Cardiac muscle cell (in vitro differentiated cells and primary cell): ENCODE data around the gene CCDC89. TPM values are rescaled to one million over a fixed set of nuclear protein-coding genes. Genes with fewer than 3 reads are reported as not detected.

Experiments used
- DNase-seq, 2 donors: peaks; one replicate each; pipeline versions ENCODE4 v3.0.0 to v3.0.0-alpha.2; 2010 to 2017; ENCODE audit warnings: low read depth in 1 of 2, low spot score in 1 of 2
- H3K27ac ChIP-seq: fragments of 200-600 bp; sonication (generic); 2 replicates; pipeline ENCODE4 v1.5.1; 2016
- H3K27me3 ChIP-seq: fragments of 200-600 bp; sonication (generic); 2 replicates; pipeline ENCODE4 v1.6.0; 2016; ENCODE audit warnings: control low read depth
- H3K36me3 ChIP-seq: fragments of 200-600 bp; sonication (generic); 2 replicates; pipeline ENCODE4 v1.5.1; 2016; ENCODE audit warnings: control low read depth
- H3K4me1 ChIP-seq: fragments of 200-600 bp; sonication (generic); 2 replicates; pipeline ENCODE4 v1.8.1; 2017; ENCODE audit warnings: low read depth, mild to moderate bottlenecking, mixed run types
- H3K4me3 ChIP-seq: fragments of 200-600 bp; sonication (generic); 2 replicates; pipeline ENCODE4 v1.5.1; 2016; ENCODE audit warnings: mild to moderate bottlenecking
- H3K9me3 ChIP-seq: fragments of 200-600 bp; sonication (generic); 2 replicates; pipeline ENCODE4 v1.5.1; 2017; ENCODE audit warnings: low read depth, mild to moderate bottlenecking, control low read depth
- polyA plus RNA-seq: library from polyadenylated mRNA; unstranded; fragments of >200 nt; fragmentation: Nextera tagmentation; extraction: Ambion mirVana; gene quantifications from 2 replicates; pipeline ENCODE4 v1.2.1, GENCODE V29; 2016
- total RNA-seq: library from RNA; depleted of rRNA; stranded (reverse); fragments of >200 nt; gene quantifications from 2 replicates; pipeline ENCODE4 v1.2.3, GENCODE V29; 2016
- TF ChIP-seq, protein P1 (sequence below): IDR thresholded peaks from 2 replicates; pipeline ENCODE4 v1.5.1; 2012; ENCODE audit warnings: low read depth, mild to moderate bottlenecking, low read length

The CCDC89 gene
- 0.21 and 0.45 TPM in 2 replicates for total RNA-seq
- polyA plus RNA-seq = 1.1 TPM in 1 of 2 replicates, not detected in the other

GRCh38 chr11:85685820-85686459, at the start of gene CCDC89:
TSS of gene CCDC89 (minus strand) at chr11:85686195. CDS start at chr11:85686130, 65 bp downstream.
- Histone ChIP-seq H3K4me3 (no peak within 1 kb of the TSS), H3K9me3 (no peaks in the 10 kb centered on the region), H3K36me3 (no peaks in the 10 kb centered on the region), H3K4me1 (peaks cover 17% of the 10 kb centered on the region), H3K27me3 (no peaks in the 10 kb centered on the region), H3K27ac (peak within 1 kb of the TSS; percentile 66)
- peak; percentile 37 to 99 for DNase-seq
- TF ChIP-seq, protein P1, sequence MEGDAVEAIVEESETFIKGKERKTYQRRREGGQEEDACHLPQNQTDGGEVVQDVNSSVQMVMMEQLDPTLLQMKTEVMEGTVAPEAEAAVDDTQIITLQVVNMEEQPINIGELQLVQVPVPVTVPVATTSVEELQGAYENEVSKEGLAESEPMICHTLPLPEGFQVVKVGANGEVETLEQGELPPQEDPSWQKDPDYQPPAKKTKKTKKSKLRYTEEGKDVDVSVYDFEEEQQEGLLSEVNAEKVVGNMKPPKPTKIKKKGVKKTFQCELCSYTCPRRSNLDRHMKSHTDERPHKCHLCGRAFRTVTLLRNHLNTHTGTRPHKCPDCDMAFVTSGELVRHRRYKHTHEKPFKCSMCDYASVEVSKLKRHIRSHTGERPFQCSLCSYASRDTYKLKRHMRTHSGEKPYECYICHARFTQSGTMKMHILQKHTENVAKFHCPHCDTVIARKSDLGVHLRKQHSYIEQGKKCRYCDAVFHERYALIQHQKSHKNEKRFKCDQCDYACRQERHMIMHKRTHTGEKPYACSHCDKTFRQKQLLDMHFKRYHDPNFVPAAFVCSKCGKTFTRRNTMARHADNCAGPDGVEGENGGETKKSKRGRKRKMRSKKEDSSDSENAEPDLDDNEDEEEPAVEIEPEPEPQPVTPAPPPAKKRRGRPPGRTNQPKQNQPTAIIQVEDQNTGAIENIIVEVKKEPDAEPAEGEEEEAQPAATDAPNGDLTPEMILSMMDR = no peak

DNA sequence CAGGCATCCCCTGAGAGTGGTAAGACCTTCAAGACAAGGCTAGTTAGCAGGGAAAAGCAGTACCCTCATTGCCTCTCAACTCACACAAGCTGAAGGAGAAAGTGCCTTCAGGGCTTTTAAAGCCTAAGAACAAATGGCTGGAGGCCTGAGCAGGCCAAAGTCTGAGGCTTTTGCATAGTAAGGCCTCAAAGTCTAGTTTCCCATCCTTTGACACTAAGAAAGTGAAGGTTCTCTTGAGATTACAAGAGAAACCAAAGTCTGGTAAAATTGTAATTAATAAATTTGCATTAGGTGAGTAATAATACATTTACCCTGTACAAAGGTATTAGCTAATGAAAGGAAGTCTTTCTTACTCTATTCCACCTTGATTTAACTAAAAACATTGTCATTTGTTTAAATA, 47.0 kb upstream of the CCDC89 start:
- Histone ChIP-seq H3K9me3 (no peaks in the 10 kb centered on the region), H3K4me1 (peaks cover 15% of the 10 kb centered on the region), H3K27me3 (no peaks in the 10 kb centered on the region), H3K27ac (no peak overlapping the region), H3K36me3 (no peaks in the 10 kb centered on the region), H3K4me3 (no peak overlapping the region)
- no peak for DNase-seq
- TF ChIP-seq, protein P1 = no peak

DNA sequence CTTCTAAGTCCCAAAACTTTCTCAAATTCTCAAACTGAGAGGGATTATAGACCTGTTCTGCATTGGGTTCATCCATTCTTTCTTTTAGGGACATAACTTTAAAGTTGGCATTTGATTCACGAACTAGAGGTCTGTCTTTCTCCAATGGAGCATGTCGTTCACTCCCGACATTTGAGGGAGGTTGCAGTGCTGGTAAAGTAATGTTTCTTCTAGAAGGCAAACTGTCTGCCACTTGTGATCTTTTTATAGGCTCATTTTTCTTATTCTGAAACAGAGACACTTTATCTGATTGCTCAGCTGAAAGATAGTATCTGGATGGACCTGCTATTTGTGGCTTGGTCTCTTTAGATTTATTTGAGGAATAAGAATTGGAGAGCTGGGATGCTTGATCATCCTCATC, 40.4 kb upstream of the CCDC89 start:
- TF ChIP-seq, protein P1 = no peak
- Histone ChIP-seq H3K36me3 (no peaks in the 10 kb centered on the region), H3K4me3 (no peak overlapping the region), H3K27ac (no peak overlapping the region), H3K4me1 (no peaks in the 10 kb centered on the region), H3K9me3 (no peaks in the 10 kb centered on the region), H3K27me3 (no peaks in the 10 kb centered on the region)
- DNase-seq = no peak

- Histone ChIP-seq H3K36me3 (no peaks in the 10 kb centered on the region), H3K4me1 (no peaks in the 10 kb centered on the region), H3K27ac (no peak overlapping the region), H3K27me3 (no peaks in the 10 kb centered on the region), H3K4me3 (no peak overlapping the region), H3K9me3 (no peaks in the 10 kb centered on the region)
- DNase-seq = peak in 1 of 2 donors; percentile 85
- TF ChIP-seq, protein P1 = no peak
Observed at GRCh38 chr11:85725510-85726258, 39.7 kb upstream of the CCDC89 start.

- H3K27me3 ChIP-seq = no peaks in the 10 kb centered on the region
- TF ChIP-seq, protein P1 = no peak
- H3K27ac ChIP-seq = no peak overlapping the region
Observed at GRCh38 chr11:85724748-85725465, 38.9 kb upstream of the CCDC89 start.

More at GRCh38 chr11:85724748-85725465, 38.9 kb upstream of the CCDC89 start:
- DNase-seq = peak in 1 of 2 donors; percentile 54
- H3K4me1 ChIP-seq = no peaks in the 10 kb centered on the region
- no peaks in the 10 kb centered on the region for H3K9me3 ChIP-seq
- no peaks in the 10 kb centered on the region for H3K36me3 ChIP-seq
- H3K4me3 ChIP-seq = no peak overlapping the region
